SKM-1 treated with dmso at 0.1 percent for 144 hours (cell line): ENCODE results near the gene CYP2C8.
"Not testable (repeated sequence)": the region's sequence is repeated elsewhere in the genome, so short reads cannot be mapped to it uniquely, and the experiment has no call there.

Experiments
- DNase-seq: peaks from one replicate; lab custom pipeline; 2025; ENCODE audit not compliant: unreplicated experiment; lab: John Stamatoyannopoulos, UW

Gene CYP2C8

DNA sequence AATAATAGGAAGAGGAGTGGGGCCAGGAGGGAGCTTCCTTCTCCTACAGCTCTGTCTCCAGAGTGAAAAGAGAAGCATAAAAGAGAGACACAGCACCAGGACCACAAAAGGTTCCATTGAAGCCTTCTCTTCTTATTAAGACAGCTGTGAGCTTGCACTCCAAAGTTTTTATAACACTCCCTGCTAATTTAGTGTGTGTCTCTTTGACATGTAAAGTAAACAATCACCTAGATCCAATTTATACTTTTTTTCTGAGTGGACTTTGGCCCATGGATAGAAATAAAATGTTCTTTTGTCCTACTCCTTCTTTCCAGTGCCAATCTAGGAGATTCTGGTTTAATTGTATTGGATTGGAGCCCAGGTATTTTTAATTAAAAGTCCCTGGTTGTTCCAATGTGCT is at the start of gene CYP2C8:
Gene CYP2C8, minus strand, starts transcription at position 212 of the 400 bp plus-strand sequence. Its CDS starts 95 bp downstream, at position 117.
- DNase-seq, result no peak

DNA sequence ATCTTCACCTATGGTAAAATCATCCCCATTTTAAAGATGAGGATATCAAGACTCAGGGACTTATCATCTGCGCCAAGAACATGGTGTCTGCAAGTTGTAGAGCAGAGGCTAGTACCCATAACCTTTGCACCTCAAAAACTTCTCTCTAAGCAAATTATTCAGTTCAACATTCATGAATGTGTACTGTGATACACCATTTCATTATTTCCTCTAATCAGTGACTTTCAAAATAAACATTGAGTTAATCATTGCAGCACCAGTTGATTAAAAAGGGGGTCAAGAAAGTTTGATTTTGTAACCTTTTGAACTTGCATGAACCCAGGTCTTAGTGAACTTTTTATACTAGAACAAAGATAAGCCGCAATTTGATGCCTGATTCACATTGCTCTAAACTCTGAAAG is 47.6 kb upstream of the CYP2C8 start:
- no peak for DNase-seq

DNA sequence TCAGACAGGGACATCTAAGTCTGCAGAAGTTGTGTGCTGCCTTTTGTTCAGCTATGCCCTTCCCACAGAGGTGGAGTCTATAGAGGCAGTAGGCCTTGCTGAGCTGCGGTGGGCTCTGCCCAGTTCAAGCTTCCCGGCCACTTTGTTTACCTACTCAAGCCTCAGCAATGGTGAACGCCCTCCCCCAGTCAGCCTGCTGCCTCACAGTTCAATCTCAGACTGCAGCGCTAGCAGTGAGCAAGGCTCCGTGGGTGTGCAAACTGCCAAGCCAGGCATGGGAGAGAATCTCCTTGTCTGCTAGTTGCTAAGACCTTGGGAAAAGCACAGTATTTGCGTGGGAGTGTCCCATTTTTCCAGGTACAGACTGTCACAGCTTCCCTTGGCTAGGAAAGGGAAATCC is 41.5 kb upstream of the CYP2C8 start:
- not testable (repeated sequence) for DNase-seq

DNA sequence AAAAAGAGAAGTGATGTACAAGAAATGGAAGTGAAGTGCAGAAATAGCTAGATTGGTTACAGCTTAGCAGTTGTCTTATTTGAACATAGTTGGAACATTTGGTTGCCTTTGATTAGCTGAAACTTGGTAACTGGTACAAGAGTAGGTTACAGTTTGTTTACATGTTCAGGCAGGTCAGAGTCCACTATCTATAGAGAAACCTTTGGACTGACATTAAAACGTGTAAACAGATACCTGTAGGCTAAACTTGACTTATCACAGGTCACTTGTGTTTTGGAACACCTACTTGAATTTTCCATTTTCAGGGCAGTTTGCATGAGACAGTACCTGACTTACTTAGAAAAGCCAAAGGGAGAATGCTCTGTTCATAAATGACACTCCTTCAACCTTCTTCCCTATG is 28.5 kb upstream of the CYP2C8 start:
- no peak for DNase-seq

DNA sequence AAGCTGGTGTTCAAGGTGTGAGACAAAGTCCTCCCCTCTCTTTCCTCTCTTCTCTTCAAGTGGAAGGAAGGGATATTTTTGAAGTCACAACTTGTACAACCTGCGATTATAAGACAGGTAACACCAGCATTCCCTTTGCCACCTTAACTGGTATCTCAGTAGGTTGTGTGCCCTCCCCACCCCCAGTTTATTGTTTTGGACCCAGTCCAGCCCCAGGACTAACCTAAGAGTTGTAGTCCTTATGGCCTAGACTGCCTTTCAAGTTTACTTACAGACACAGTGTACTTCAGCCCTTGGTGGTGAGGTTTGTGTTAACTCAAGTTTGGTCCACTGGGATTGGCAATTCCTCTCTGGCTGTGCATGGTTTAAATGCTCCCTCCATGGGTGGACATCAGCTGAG is 26.8 kb upstream of the CYP2C8 start:
- DNase-seq, result no peak

DNA sequence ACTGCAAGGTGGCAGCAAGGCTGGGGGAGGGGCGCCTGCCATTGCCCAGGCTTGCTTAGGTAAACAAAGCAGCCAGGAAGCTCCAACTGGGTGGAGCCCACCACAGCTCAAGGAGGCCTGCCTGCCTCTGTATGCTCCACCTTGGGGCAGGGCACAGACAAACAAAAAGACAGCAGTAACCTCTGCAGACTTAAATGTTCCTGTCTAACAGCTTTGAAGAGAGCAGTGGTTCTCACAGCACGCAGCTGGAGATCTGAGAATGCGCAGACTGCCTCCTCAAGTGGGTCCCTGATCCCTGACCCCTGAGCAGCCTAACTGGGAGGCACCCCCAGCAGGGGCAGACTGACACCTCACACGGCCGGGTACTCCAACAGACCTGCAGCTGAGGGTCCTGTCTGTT is 10.3 kb upstream of the CYP2C8 start:
- DNase-seq, result not testable (repeated sequence)

DNA sequence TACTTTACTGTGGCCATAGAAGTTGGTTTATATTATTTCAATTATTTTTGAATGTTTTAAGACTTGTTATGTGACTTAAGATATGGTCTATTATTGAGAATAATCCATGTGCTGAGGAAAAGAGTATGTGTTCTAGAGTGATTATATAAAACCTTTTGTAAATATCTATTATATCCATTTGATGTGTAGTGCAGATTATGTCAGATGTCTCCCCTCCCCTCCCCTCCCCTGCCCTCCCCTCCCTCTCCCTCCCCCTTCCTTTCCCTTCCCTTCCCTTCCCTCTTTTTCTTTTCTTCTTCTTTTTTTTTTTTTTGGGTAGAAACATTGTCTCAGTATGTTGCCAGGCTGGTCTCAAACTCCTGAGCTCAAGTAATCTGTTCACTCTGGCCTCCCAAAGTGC is 8.3 kb upstream of the CYP2C8 start:
- no peak for DNase-seq

DNA sequence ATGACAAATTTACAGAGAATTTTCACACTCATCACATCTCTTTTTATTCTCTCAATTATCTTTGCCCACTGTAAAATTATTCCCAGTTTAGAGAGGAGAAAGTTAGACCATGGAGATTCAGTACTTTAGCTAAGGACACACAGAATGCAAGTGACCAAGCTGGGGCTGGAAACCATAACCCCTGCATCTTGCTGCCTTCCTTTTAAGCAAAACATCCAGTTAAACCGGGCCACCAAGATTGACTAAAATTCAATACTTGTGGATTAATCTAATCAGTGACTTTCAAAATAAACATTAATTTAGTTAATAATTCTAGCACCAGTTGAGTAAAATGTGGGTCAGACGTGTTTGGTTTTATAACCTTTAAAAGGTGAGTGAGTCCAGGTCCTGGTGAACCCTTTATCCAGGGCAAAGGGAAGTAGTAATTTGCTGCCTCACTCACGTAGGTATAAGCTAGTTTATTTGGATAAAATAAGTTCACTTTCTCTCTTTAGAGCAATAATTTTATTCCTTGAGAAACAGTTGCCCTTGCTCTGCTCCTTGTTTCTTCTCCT is 1.9 kb upstream of the CYP2C8 start:
- no peak for DNase-seq

DNA sequence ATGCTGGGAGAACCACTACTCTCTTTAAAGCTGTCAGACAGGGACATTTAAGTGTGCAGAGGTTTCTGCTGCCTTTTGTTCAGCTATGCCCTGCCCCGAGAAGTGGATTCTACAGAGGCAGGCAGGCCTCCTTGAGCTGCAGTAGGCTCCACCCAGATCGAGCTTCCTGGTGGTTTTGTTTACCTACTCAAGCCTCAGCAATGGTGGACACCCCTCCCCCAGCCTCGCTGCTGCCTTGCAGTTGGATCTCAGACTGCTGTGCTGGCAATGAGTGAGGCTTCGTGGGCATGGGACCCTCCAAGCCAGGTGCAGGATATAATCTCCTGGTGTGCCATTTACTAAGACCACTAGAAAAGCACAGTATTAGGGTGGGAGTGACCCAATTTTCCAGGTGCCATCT is 5.2 kb downstream of the CYP2C8 start:
- not testable (repeated sequence) for DNase-seq

DNA sequence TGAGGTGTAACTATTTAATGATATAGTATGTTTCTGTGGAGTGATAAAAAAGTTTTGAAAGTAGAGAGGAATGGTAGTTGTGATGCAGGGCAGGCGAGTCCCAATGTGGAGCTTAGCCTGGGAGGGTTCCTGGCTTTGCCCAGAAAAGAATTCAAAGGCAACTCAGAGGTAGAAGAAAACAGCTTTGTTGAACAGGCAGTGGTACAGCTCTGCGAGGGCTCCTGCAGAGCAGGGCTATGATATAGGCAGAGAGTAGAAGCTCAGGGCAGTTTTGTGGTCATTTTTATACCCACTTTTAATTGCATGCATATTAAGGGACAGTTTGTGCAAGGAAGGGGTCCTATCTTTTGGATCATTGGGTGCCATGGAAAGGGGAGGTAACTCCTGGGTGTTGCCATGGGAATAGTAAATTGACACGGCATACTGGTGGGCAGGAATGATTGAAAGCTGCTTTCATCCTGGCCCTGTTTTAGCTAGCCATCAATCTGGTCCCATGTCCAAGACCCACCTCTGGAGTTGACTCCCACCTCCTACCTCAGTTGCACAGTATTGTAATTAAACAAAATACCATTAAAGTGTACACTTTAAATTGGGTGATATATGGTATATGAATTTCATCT is 12.4 kb downstream of the CYP2C8 start:
- DNase-seq, result no peak

DNA sequence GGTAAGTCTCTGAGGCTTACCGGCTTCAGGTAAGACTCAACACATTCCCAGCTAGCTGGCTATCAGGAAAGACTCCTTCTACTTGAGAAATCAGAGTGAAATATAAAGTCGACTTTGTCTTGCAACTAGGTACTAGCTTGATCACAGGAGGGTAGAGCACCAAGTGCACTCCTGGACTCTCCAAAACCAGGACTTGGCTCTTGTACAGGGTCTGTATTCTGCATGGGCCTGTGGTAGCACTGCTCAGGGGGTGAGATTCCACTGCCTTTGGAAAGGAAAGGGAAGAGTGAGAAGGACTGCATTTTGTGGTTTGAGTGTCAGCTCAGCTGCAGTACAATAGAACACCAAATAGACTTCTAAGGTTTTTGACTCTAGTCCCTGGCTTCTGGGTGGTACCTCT is 19.4 kb downstream of the CYP2C8 start:
- no peak for DNase-seq

DNA sequence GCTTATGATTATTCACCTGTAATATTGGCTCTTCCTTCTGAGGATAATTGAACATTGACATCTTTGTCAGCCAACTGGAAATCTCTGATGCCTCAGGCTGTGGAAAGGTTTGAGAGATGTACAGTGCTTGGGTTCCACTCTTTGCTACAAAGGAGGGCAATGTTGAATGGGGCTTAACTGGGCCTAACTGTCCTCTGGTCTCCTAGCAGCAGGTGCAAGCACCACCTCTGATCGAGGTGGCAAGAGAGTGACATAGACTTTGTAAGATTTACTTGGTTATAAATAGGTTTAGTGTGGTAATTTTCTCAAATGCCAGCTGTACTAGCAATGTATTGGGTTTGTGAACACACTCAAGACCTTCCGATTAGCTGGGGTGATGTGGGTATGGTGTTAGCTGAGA is 21.1 kb downstream of the CYP2C8 start:
- DNase-seq, result no peak

DNA sequence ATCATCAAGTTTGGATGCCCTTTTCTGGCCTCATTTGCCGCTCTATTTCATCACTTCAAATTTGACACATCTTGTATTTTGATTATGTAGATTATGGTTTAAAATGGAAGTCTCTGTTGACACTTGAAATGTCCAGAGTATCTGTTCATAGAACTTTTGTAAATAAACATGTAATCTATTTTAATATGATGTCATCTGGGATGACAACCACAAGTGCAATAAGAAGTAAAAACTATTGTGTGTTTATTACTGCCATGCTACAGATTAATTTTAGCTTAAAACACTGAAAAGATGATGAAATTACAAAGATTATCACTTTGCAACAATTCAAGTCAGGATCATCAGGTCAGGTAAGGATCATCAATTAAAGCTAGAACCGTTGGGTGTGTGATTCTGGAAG is 30.0 kb downstream of the CYP2C8 start:
- DNase-seq, result no peak

DNA sequence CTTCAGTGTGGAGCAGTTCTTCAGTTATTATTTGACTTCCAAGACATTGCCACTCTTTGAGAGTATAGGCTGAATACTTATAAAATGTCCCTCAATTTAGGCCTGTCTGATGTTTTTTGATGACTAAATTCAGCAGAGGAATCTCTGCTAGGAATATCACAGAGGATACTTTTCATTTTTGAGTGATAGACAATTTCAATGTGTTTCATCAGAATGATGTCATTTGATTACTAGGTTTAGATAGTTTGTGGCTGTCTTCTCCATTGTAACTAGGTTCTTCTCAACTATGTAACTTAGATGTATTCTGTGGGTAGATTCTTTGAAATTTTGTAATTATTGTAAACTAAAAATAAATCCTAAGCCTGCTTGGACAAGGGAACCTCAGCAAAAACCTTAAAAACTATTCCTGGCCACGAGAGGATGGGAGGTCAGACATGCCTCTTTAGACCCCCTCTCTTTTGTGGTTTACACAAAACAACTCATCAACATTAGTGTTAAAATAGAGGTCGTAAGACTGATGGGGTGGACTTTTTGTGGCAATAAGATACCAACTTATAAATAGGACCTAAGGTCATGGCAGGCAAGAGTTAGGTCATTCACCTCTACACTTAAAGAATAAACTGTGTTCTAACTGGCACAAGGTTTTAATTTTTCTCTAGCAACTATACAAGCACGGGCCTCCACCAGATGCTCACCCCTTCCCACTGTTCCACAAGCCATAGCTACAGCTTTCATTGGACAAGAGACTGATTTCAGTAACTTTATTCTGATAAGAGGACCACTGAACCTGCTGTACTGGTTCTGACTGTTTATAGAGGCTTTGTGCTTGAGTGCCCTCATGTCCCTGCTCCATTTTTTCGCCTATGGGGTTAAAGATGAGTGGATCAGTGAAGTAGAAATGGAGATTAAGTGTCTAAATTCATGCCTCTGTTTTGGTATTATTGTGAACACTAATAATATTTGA is 33.7 kb downstream of the CYP2C8 start:
- DNase-seq, result no peak

DNA sequence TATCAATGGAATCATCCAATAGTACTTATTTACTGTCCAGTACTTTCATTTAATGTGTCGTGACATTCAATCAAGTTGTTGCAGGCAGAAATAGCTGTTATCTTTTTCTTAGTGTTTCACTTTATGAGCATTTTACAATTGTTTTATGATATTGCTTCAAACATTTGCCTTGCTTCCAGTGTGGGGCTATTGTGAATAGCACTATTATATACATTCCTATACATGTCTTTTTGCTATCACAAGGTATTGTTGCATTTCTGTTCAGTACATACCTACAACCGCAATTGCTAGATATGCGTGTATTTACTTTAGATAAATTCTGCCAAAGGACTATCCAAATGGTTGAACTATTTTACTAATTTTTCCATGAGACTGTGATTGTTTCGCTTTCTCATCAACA is 34.9 kb downstream of the CYP2C8 start:
- no peak for DNase-seq

DNA sequence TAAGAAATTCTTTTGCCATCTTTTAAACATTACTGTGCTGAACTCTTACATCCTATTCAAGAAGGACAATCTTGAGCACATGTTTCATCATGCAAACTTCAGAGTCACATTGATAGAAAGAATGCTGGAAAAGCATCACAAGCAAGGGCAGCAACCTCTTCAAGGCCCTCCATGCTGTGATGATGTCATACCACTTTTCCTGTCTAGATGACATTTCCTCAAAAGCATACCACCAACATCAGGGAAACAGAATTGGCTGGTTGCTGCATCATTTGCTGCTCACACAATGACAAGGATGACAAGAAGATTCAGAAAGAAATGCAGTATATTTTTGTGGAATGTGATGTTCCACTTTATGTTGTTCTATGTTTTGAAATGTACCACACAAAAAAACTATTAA is 37.6 kb downstream of the CYP2C8 start:
- DNase-seq, result no peak

DNA sequence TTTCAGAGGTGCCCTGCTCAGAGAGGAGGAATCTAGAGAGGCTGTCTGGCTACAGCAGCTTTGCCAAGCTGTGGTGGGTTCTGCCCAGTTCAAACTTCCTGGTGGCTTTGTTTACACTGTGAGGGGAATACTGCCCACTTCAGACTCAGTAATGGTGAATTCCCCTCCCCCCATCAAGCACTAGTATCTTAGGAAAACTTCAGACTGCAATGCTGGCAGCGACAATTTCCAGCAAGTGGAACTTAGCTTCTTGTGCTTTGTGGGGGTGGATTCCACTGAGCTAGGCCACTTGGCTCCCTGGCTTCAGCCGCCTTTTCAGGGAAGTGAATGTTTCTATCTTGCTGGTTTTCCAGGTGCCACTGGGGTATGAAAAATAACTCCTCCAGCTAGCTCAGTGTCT is 42.8 kb downstream of the CYP2C8 start:
- no peak for DNase-seq

DNA sequence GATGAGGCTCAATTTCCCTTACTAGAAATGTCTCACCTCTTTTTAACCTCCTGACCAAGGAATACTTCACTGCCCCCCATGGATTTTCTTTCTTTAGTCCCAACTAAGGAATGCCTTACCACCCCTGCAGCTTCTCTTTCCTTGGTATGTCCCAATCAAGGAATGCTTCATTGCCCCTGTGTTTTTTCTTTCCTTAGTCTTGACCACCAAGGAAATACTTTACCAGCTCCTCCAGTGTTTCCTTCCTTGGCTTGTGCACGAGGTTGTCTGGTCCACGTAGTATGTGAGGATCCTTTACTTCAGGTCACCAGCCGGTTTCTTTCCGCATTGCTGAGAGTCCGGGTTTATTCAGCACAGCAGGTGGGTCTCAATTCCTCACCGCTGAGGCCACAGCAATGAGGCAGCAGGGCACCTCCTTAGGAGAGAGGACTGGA is 71.5 kb downstream of the CYP2C8 start:
- DNase-seq, result no peak

DNA sequence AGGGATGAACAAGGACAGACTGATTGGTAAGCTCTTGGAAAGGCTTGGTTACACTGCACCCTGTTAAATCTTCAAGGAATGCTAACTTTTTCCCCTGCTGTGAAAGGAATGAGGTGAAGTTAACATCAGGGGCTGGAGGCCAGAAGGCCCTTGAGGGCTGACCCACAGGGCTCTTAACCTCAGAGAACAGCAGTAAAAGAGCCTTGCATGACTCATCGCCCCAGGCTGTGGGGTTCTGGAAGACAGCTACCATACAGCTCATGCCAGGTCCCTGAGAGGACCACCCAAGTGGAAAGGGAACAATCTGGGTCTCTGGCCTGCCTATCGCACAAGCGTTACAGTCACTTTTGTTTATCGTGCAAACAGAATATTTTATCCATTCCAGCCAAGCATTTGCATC is 76.5 kb downstream of the CYP2C8 start:
- no peak for DNase-seq

DNA sequence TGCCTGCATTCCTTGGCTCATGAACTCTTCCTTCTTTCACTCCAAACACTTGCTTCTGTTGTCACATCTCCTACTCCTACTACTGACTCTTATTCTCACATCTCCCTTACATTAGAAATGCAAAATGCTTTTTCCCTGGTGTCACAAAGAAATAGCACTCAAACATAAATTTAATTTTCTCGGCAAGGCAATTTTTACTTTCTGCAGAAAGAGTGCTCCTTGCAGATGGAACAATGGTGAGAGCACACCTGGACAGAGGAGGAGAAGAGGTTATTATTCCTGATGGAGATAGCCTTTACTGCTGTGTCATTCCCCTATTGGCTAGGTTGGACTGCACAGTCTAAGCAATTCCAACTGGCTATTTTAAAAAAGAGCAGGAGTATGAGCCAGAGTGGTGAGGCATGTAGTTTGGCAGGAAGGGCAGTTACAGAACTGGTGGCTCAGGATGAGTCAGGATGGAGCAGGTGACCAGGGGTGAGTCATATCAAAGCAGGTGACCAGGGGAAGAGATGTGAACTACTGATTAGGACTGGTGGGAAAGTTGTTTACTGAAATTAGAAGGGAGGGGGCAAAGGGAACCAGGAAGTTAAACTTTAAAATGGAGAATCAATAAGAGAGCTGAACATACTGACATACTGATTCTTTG is 77.9 kb downstream of the CYP2C8 start:
- no peak for DNase-seq

DNA sequence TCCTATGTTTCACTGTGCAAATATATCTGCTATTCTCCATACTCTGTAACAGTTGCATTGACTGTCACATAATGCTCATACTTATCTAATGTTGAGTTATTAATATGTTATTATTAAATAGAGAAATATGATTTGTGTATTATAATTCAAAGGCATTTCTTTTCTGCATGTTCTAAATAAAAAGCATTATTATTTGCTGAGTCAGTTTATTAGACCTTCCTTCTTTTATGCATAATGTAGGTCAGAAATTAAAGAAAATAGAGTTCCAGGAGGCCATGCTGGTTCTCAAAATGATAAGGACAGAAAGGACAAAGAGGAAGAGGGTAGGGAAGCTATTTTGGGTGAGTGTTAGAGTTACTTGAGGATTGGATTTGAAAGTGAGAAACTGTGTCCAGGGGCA is 80.1 kb downstream of the CYP2C8 start:
- no peak for DNase-seq
